GM23248 (cell line): Measurements from ENCODE around the gene PPFIBP2. TPM values are rescaled to one million over a fixed set of nuclear protein-coding genes. Genes with fewer than 3 reads are reported as not detected.
A peak's percentile ranks its signal among the peaks of the same experiment; 100 is the strongest.

Experiments
- DNase-seq: peaks from one replicate; pipeline ENCODE4 v3.0.0-alpha.2; 2015
- H2AFZ ChIP-seq: fragments of 200-600 bp; sonication (generic); 2 replicates; pipeline ENCODE4 v1.6.1; 2016; ENCODE audit warnings: antibody characterized with exemption
- H3F3A ChIP-seq: fragments of 200-600 bp; sonication (generic); 2 replicates; pipeline ENCODE4 v1.6.1; 2016; ENCODE audit warnings: mild to moderate bottlenecking, antibody characterized with exemption, mixed run types; ENCODE audit not compliant: insufficient read depth
- H3K27ac ChIP-seq: fragments of 200-600 bp; sonication (generic); 2 replicates; pipeline ENCODE4 v1.5.1; 2016; ENCODE audit warnings: mild to moderate bottlenecking
- H3K27me3 ChIP-seq: fragments of 200-600 bp; sonication (generic); replicated peaks from 2 replicates; pipeline ENCODE4 v1.6.1; 2016; ENCODE audit warnings: mild to moderate bottlenecking; ENCODE audit not compliant: insufficient read depth
- H3K36me3 ChIP-seq: fragments of 200-600 bp; sonication (generic); 2 replicates; pipeline ENCODE4 v1.6.1; 2016; ENCODE audit warnings: low read depth, mild to moderate bottlenecking
- H3K4me1 ChIP-seq: fragments of 200-600 bp; sonication (generic); 2 replicates; pipeline ENCODE4 v1.6.1; 2016; ENCODE audit warnings: mild to moderate bottlenecking; ENCODE audit not compliant: insufficient read depth
- H3K4me2 ChIP-seq: fragments of 200-600 bp; sonication (generic); one replicate; pipeline ENCODE4 v1.6.1; 2016; ENCODE audit warnings: mild to moderate bottlenecking; ENCODE audit not compliant: unreplicated experiment
- H3K4me3 ChIP-seq: fragments of 200-600 bp; sonication (generic); 2 replicates; pipeline ENCODE4 v1.5.1; 2016; ENCODE audit warnings: mild to moderate bottlenecking
- H3K79me2 ChIP-seq: fragments of 200-600 bp; sonication (generic); 2 replicates; pipeline ENCODE4 v1.6.1; 2016; ENCODE audit warnings: mild to moderate bottlenecking; ENCODE audit not compliant: insufficient read depth
- H3K9ac ChIP-seq: fragments of 200-600 bp; sonication (generic); 2 replicates; pipeline ENCODE4 v1.6.1; 2016; ENCODE audit warnings: mild to moderate bottlenecking
- H3K9me2 ChIP-seq: fragments of 200-600 bp; sonication (generic); 2 replicates; pipeline ENCODE4 v1.6.1; 2016; ENCODE audit warnings: mixed run types, mild to moderate bottlenecking, moderate library complexity; ENCODE audit not compliant: insufficient read depth
- H3K9me3 ChIP-seq: fragments of 200-600 bp; sonication (generic); one replicate; pipeline ENCODE4 v1.6.1; 2017; ENCODE audit warnings: low read depth
- H4K20me1 ChIP-seq: fragments of 200-600 bp; sonication (generic); 2 replicates; pipeline ENCODE4 v1.6.0; 2016; ENCODE audit not compliant: insufficient read depth
- EZH2 ChIP-seq: fragments of 200-600 bp; sonication (generic); IDR thresholded peaks from 2 replicates; pipeline ENCODE4 v1.6.1; 2018; ENCODE audit warnings: antibody characterized with exemption, mild to moderate bottlenecking; ENCODE audit not compliant: insufficient read depth, poor library complexity, severe bottlenecking
- EZH2phosphoT487 ChIP-seq: fragments of 200-600 bp; sonication (generic); IDR thresholded peaks from 2 replicates; pipeline ENCODE4 v1.6.1; 2018; ENCODE audit warnings: antibody characterized with exemption, moderate library complexity, mild to moderate bottlenecking, low read depth; ENCODE audit not compliant: insufficient read depth
- WGBS, 2 experiments: methylation state at CpG; one replicate each; pipeline ENCODE4 v1.1.6; 2015 to 2017; ENCODE audit warnings: low lambda C conversion rate in 2 of 2, low coverage in 1 of 2; ENCODE audit errors: missing lambda C conversion rate in 2 of 2; 5-methylcytosine and 5-hydroxymethylcytosine counted together
- in situ Hi-C: fragments of 300-500 bp; cut with MboI; formaldehyde crosslinking; loops from 2 replicates; pipeline ENCODE4 v1.15.0; 2020
- polyA plus RNA-seq: library from polyadenylated mRNA; unstranded; fragments of >200 nt; fragmentation: Nextera tagmentation; extraction: Ambion mirVana; gene quantifications from 2 replicates; pipeline ENCODE4 v1.2.1, GENCODE V29; 2016
- total RNA-seq: library from RNA; depleted of rRNA; stranded (reverse); fragments of >200 nt; shearing (Covaris generic); gene quantifications from 2 replicates; pipeline ENCODE4 v1.2.3, GENCODE V29; 2014

Gene PPFIBP2
- total and polyA plus RNA-seq, 2 experiments from 2014 or later, result 4.1 to 5.9 TPM

DNA sequence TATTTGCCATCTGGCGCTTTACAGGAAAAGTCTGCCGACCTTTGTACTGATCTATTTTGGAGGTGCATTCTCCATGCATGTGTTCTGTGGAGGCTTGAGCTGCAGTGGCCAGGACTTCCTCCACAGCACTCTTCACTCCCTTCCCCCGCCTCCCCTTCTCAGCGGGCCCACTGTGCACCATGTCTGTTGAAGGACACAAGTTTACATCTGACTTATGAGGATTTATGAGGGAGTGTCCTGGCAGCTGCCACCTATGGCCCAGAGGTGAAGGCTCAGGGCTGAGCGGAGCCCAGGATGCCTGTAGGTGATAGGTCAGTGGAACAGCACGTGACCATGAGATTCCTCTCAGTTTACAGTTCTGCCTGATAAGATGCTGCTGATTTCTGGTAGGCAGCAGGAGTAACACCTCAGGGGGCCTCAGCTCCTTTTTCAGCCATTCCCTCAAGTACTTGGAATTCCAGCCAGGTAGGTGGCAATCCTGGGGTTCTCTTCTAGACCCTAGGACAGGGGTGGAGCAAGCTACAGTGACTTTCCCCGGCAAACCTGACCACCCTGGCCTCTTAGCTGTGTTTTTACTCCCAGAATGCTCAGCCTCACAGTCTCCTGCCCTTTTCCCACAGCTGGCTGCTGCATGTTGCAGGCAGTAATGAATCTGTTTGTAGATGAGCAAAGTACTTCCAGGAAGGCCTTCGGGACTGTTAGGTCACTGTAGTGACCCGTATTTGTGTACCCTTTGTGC lies 59.9 kb downstream of the PPFIBP2 start:
- no peak for DNase-seq
- H3K4me2 ChIP-seq, result peak overlapping the region; percentile 16

DNA sequence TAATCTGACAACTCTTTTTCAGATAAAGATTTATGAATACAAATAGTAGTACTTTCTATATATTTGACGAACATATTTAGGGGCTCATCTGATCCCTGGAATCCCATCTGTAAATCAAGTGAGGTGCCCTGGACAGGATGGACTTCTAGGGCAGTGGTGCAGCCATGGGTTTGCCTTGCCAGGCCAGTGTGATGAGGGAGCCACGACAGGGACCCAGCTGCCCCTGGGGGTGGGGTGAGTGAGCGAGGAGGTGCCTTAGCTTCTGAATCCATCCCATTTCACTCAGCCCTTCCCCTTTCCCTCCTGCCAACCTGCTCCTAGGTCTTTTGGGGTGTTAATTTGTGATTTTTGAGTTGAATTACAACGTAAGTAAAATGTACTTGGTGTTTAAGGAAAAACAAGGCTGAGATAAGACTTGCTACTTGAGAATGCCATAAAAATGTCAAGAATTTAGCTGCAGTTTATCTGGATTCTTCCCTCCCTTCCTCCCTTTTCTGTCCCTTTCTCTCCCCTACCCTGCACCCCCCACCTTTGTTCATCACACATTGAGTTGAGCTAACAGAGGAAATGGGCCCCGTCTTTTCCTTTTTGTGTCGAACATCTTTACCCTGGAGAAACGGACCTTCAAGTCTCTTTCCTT lies 60.8 kb downstream of the PPFIBP2 start:
- Histone ChIP-seq H3K27ac (no peak overlapping the region), H3K4me1 (peaks cover 64% of the 10 kb centered on the region), H3K4me3 (no peak overlapping the region), H3K4me2 (no peak overlapping the region), H2AFZ (no peak overlapping the region), H3K79me2 (no peaks in the 10 kb centered on the region), H3K9ac (no peak overlapping the region), H4K20me1 (no peaks in the 10 kb centered on the region), H3K9me2 (no peaks in the 10 kb centered on the region), H3F3A (peaks cover 35% of the 10 kb centered on the region), H3K36me3 (no peaks in the 10 kb centered on the region), H3K27me3 (no peaks in the 10 kb centered on the region), H3K9me3 (no peaks in the 10 kb centered on the region)
- TF ChIP-seq EZH2, result no peak
- TF ChIP-seq EZH2phosphoT487, result no peak
- in situ Hi-C loops, result loop anchor here (5.0 kb wide), 1 partner anchor 78 kb away; no protein-coding TSS in a partner anchor
- 86 to 87% methylated on average over 7 of the region's 7 CpGs for WGBS, 2 experiments
- DNase-seq, result no peak

More for the DNA sequence above, 59.9 kb downstream of the PPFIBP2 start:
- Histone ChIP-seq H3K79me2 (no peaks in the 10 kb centered on the region), H2AFZ (no peak overlapping the region; the same call in 1 of the 2 replicates), H3F3A (peaks cover 26% of the 10 kb centered on the region), H3K27ac (no peak overlapping the region), H3K27me3 (no peaks in the 10 kb centered on the region), H3K36me3 (no peaks in the 10 kb centered on the region), H3K4me3 (no peak overlapping the region), H4K20me1 (no peaks in the 10 kb centered on the region), H3K9me3 (no peaks in the 10 kb centered on the region), H3K9ac (no peak overlapping the region), H3K4me1 (peaks cover 56% of the 10 kb centered on the region), H3K9me2 (no peaks in the 10 kb centered on the region)
- in situ Hi-C loops, result loop anchor here (5.0 kb wide), 1 partner anchor 79 kb away; no protein-coding TSS in a partner anchor
- TF ChIP-seq EZH2 (no peak), EZH2phosphoT487 (no peak)
- WGBS, 2 experiments, result 81 to 82% methylated on average over 9 of the region's 9 CpGs

DNA sequence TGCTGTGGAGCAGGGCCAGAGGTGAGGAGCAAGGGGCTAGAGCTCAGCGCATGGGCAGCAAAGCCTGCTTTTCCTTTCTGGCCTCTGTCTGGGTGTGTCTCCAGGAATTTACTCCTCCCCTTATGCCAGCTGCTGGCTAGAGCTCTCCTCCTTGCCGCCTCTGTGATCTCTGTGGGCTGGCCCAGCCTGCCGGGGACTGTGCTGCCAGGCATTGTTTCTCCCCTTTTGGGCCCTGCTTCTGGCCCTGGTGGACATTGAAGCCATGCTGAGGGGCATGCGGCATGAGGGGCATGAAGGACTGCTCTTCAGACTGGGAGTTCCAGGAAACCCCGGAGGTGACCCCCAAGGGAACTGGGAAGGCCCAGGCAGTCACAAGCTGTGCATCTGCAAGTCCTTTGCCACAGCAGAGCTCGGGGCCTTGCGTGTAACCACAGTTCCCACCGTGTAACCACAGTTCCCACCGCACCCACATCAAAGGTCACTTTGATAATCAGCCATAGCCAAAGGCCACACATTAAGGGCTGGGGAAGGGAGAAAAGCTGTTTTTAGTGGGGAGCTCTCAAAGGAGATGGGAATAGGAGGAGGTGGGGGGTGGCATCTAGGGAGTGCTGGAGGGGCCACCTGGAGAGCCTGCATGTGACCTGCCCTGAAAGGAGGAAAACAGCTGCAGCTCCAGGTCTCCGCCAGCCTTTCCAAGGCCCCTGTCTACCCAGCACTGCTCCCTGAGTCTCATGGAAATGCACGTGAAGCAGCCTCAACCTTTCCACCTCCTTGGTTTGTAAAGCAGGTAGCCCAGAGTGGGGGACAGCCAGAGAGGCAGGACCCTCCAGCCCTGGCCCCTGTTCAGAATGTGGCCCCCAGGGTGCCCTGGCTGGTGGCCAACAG lies 62.3 kb downstream of the PPFIBP2 start:
- 42 to 52% methylated on average over 11 of the region's 11 CpGs for WGBS, 2 experiments
- Histone ChIP-seq H3K9me2 (no peaks in the 10 kb centered on the region), H3K79me2 (no peaks in the 10 kb centered on the region), H3K27ac (peak overlapping the region; percentile 65), H2AFZ (peak overlapping the region; percentile 91), H4K20me1 (no peaks in the 10 kb centered on the region), H3K4me2 (peak overlapping the region; percentile 85), H3K9me3 (no peaks in the 10 kb centered on the region), H3K9ac (peak overlapping the region; percentile 67), H3K27me3 (no peaks in the 10 kb centered on the region), H3K4me1 (peaks cover 70% of the 10 kb centered on the region), H3K36me3 (no peaks in the 10 kb centered on the region), H3K4me3 (no peak overlapping the region; the same call in 1 of the 2 replicates), H3F3A (peaks cover 39% of the 10 kb centered on the region)
- in situ Hi-C loops, result no loop called here
- TF ChIP-seq EZH2phosphoT487 (no peak), EZH2 (no peak)
- DNase-seq, result peak; percentile 63

DNA sequence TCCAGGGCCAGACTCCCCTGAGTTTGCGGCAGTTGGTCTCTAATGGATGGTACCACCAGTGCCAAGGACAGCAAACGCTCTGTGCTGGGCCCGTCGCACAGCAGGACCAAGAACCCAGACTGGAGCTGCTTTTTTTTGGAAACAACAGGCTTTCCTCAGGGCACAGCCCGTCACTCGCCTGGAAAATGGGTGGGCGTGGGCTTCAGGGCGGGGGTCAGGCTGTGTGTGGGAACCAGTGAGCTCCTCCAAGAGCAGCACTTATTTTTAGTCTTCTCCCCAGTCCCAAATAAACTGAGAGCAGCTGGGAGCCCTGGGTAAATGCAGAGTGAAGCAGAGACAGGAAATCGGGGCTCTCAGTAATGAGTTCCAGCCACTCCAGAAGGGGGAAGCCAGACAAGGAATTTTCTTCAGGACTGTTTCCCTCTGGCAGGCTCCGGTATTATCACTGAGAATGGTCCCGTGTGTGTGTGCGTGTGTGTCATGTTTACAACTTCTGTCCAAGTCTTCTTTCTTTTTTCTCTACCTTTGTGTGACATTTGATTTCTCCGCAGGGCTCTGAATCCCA lies 63.0 kb downstream of the PPFIBP2 start:
- H3K79me2 ChIP-seq, result no peaks in the 10 kb centered on the region
- peaks cover 66% of the 10 kb centered on the region for H3K4me1 ChIP-seq
- peaks cover 39% of the 10 kb centered on the region for H3F3A ChIP-seq
- WGBS, 2 experiments, result 4 to 5% methylated on average over 13 of the region's 13 CpGs
- H4K20me1 ChIP-seq, result no peaks in the 10 kb centered on the region
- TF ChIP-seq EZH2 (no peak), EZH2phosphoT487 (no peak)
- no peaks in the 10 kb centered on the region for H3K36me3 ChIP-seq
- peak overlapping the region; percentile 85 for H3K4me2 ChIP-seq
- H3K27ac ChIP-seq, result peak overlapping the region; percentile 65
- no peaks in the 10 kb centered on the region for H3K9me3 ChIP-seq
- peak; percentile 71 for DNase-seq
- in situ Hi-C loops, result no loop called here
- peak overlapping the region; percentile 62 for H3K4me3 ChIP-seq
- H3K27me3 ChIP-seq, result no peaks in the 10 kb centered on the region
- no peaks in the 10 kb centered on the region for H3K9me2 ChIP-seq
- H2AFZ ChIP-seq, result peak overlapping the region; percentile 91
- H3K9ac ChIP-seq, result peak overlapping the region; percentile 67
